AG09309 (cell line): ENCODE data around the gene HOXC6.

Source experiments
- DNase-seq: peaks from one replicate; pipeline ENCODE4 v3.0.0-alpha.2; 2010; ENCODE audit warnings: low read depth
- H3K4me3 ChIP-seq: 2 replicates; pipeline ENCODE4 v1.5.1; 2011; ENCODE audit warnings: mild to moderate bottlenecking, low read depth, low read length, moderate library complexity; ENCODE audit not compliant: control insufficient read depth
- TF ChIP-seq, protein P1 (sequence below): IDR thresholded peaks from 2 replicates; pipeline ENCODE4 v1.5.1; 2011; ENCODE audit warnings: mild to moderate bottlenecking, low read depth, low read length, inconsistent platforms; ENCODE audit not compliant: insufficient read depth, control insufficient read depth; ENCODE audit errors: missing control alignments

The HOXC6 gene

DNA sequence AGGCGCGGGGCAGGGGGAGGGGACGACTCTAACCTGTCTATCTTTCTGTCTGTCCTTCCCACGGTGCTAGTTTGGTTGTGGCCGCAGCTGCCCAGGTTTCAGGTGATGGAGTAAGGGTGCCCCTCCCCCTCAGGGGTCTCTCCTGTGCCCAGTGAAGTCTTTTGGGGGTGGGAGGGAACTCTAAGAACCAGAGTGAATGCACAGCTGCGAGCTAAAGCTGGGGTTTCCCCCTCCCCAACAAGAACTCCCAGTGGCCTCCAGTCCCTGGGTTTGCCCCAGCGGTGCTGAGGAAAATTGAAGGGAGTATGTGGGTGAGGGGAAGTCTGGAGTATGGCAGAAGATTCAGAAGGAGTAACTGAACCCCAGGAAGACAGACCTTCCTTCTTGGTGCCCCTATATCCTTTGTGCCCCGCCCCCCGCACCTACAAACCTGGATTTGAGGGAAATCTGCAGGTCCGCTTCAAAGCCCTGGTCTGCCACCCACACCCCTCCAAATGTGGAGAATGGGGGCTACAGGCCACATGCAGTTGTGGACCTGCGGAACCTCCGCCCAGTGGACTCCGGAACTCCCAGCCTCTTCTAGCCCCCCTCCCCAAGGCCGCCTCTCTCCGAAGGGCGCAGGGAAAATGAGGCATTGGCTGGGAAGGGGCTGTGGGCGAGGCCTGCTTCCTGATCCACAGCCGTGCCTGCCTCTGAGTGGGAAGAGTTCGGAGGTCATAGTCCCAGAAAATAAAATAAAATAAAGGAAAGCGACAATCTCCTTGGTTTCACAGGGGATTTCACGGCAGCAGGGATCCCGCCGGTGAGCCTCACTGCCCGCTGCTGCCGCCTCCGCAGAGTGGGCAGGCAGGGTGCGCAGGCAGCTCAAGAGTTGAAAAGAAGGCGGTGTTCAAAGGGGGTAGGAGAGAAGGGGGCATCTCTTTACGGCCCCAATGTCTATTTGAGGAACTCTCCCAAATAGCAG is 31.7 kb upstream of the HOXC6 start:
- peak overlapping the region; percentile 2; the same call in 1 of the 2 replicates for H3K4me3 ChIP-seq
- TF ChIP-seq, protein P1, sequence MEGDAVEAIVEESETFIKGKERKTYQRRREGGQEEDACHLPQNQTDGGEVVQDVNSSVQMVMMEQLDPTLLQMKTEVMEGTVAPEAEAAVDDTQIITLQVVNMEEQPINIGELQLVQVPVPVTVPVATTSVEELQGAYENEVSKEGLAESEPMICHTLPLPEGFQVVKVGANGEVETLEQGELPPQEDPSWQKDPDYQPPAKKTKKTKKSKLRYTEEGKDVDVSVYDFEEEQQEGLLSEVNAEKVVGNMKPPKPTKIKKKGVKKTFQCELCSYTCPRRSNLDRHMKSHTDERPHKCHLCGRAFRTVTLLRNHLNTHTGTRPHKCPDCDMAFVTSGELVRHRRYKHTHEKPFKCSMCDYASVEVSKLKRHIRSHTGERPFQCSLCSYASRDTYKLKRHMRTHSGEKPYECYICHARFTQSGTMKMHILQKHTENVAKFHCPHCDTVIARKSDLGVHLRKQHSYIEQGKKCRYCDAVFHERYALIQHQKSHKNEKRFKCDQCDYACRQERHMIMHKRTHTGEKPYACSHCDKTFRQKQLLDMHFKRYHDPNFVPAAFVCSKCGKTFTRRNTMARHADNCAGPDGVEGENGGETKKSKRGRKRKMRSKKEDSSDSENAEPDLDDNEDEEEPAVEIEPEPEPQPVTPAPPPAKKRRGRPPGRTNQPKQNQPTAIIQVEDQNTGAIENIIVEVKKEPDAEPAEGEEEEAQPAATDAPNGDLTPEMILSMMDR = no peak
- no peak for DNase-seq

DNA sequence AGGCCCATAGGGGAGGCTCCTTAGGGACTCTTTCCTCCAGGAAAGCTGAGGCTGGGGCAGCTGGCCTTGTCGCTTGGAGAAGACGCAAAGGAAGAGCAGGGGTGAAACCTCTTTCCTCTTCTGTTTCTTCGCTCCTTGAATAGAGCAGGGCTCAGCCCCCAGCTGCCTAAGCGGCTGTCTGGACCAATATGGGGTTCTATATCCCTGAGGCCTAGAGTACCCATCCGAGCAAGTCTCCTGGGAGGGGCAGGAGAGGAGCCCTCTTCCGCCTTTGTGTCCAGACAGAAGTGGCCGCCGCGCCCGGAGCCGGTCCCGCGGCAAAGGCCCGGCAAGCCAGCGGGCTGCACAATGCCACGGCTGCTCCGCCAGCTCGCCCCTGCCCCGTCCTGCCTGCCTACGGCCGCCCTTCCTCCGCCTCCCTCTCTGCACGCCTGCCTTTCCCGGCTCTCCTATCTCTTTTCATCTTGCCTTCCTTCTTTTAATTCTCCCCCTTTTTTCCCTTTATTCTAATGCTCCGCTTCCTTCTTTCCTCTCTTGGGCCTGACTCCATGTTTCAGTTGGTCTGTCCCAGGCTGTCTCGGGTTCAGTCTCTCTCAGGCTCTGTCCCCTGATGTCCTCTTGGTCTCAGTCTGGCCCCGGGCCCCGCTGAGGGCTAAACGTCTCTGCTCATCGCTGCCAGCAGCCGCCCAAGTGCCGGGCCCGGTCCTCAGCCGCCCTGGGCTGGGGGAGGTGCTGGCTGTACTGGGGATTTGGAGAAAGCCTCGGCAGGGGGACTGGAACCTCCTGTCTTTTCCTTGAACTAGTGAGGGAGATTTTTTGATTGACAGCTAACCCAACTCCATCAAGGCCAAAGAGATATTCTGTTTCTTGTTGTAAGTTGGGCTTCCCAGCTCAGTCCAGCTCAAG is 30.8 kb upstream of the HOXC6 start:
- no peak overlapping the region for H3K4me3 ChIP-seq
- no peak for DNase-seq
- TF ChIP-seq, protein P1 = no peak

DNA sequence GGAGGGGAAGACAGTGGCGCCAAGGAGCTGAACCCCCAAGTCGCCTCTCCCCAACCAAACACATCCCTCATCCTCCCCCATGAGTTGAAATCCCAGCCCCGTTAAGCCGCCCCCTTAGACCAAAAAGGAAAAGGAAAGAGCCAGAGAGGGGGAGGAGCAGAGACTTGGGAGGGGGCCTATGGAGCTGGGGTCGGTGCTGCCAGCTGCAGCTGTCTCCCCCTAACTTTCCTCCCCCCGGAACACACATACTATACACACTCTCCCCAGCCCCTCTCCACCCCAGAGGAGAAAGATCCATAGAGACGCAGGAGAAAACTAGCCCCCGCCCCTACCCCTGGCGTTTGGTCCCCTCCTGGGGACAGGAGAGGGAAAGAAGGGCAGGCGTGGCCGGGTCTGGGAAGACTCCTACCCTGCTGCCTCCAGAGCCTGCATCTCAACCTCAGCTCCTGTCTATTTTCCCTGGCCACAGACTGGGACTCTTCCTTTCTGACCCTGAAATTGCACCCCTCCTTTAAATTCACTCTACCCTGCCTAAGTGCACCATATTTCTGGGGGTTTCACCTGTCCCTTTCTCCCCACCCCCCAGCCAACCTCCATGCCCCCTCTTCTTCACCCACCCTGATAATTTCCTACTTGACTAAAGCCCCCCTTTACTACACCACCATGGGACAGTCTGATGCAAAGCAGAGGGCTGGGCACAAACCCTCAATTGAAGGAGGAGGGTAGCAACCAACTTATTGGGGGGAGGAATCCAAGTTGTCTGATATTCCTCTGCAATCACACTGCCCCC is 29.9 kb upstream of the HOXC6 start:
- H3K4me3 ChIP-seq = no peak overlapping the region

DNA sequence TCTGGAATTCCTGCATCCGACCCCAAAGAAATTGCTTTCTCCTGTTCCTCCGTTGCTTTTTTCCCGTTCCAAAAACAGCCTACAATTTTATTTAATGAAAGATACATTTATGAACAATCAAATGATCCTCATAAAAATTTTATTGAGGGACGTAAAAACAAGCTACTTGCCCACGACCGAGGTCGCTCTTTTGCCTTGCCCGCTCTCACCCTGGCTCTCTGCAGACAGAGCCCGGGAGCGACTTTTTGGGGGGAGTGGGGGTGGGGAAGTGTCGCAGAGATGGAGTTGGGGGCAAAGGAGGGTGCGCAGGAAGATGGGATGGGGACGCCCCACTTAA is 29.4 kb upstream of the HOXC6 start:
- no peak overlapping the region; the same call in 1 of the 2 replicates for H3K4me3 ChIP-seq

More for the DNA sequence above, 29.9 kb upstream of the HOXC6 start:
- TF ChIP-seq, protein P1 = no peak
- DNase-seq = no peak

DNA sequence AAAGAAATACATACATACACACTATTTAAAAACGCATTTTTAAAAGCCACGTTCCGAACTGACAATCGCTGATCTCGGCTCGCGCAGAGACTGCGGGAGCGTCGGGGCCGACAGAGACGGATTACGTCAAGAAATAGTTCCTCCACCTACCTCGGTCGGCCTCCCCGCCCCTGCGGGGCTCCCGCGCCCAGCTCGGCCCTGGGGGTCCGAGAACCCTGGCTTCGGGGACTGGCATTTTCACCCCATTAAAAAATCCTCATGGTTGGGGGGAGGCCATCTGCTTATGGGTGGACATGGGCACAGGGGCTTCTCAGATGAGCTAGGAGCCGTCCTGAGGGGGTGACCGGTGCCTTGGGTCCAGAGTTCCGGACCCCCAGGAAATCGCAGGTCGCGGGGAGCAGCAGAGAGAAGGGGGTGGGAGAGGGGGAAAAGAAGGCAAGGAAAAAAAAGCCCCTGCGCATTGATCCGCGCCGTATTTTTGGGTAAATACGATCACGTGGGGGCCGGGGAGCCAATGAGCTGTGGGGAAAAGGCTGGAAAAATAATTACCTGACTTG is 28.6 kb upstream of the HOXC6 start:
- peak overlapping the region; percentile 86 for H3K4me3 ChIP-seq
- no peak for DNase-seq

More for the DNA sequence above, 29.4 kb upstream of the HOXC6 start:
- no peak for DNase-seq
- TF ChIP-seq, protein P1 = no peak

More for the DNA sequence above, 28.6 kb upstream of the HOXC6 start:
- TF ChIP-seq, protein P1 = no peak
